H1 (cell line): ENCODE measurements around the gene SLIT3. TPM values are rescaled to one million over a fixed set of nuclear protein-coding genes. Genes with fewer than 3 reads are reported as not detected.

Source experiments
- CTCF ChIA-PET: fragments of 300-600 bp; sonication (Branson Sonifier 250); formaldehyde crosslinking; loops from one replicate; lab custom pipeline; 2021; ENCODE audit not compliant: partially characterized antibody; lab: Charles Lee
- POLR2A ChIA-PET: fragments of 300-600 bp; sonication (Branson Sonifier 250); formaldehyde crosslinking; loops from one replicate; lab custom pipeline; 2021; ENCODE audit warnings: inconsistent platforms; ENCODE audit not compliant: partially characterized antibody; lab: Charles Lee
- DNase-seq, 2 experiments: peaks; one replicate each; pipeline versions ENCODE4 v3.0.0 to v3.0.0-alpha.2; 2010 to 2022; ENCODE audit warnings: low spot score in 2 of 2, low read depth in 1 of 2, mixed read lengths in 1 of 2
- FAIRE-seq: peaks from 2 replicates; lab custom pipeline; 2011; peaks lifted over from hg19 to GRCh38; lab: Jason Lieb, UNC
- H2AFZ ChIP-seq: 2 replicates; pipeline ENCODE4 v1.8.1; 2012; ENCODE audit warnings: low read length, inconsistent platforms
- H2AK5ac ChIP-seq: 2 replicates; pipeline ENCODE4 v1.6.1; 2013; ENCODE audit warnings: low read depth, low read length
- H2BK120ac ChIP-seq: replicated peaks from 2 replicates; pipeline ENCODE3; 2013; ENCODE audit warnings: low read depth, low read length, inconsistent platforms
- H2BK12ac ChIP-seq: 2 replicates; pipeline ENCODE4 v1.6.1; 2013; ENCODE audit warnings: low read depth, low read length
- H2BK15ac ChIP-seq: 2 replicates; pipeline ENCODE4 v1.6.1; 2013; ENCODE audit warnings: low read length
- H2BK20ac ChIP-seq: 2 replicates; pipeline ENCODE4 v1.6.1; 2013; ENCODE audit warnings: low read length
- H2BK5ac ChIP-seq: 2 replicates; pipeline ENCODE4 v1.6.1; 2013; ENCODE audit warnings: low read depth, low read length
- H3K14ac ChIP-seq: 2 replicates; pipeline ENCODE4 v1.6.1; 2013; ENCODE audit warnings: inconsistent platforms; ENCODE audit not compliant: insufficient read length
- H3K18ac ChIP-seq: 2 replicates; pipeline ENCODE4 v1.6.1; 2013; ENCODE audit warnings: low read length; ENCODE audit errors: extremely low read depth
- H3K23ac ChIP-seq: 2 replicates; pipeline ENCODE4 v1.6.1; 2013; ENCODE audit warnings: inconsistent platforms; ENCODE audit not compliant: insufficient read length
- H3K23me2 ChIP-seq: 2 replicates; pipeline ENCODE4 v1.6.1; 2013; ENCODE audit warnings: low read depth, low read length
- H3K27ac ChIP-seq: 2 replicates; pipeline ENCODE4 v1.6.1; 2011; ENCODE audit warnings: low read depth, low read length, inconsistent platforms
- H3K27me3 ChIP-seq, 4 experiments: replicated peaks in 1 of 4; 1 replicate in 1 of 4; 2 replicates in 3 of 4; pipeline versions ENCODE4 v1.6.1 to v1.8.1; 2011 to 2013; ENCODE audit warnings: low read length in 3 of 4, mild to moderate bottlenecking in 3 of 4, inconsistent platforms in 2 of 4, mixed read lengths in 2 of 4, moderate library complexity in 1 of 4; ENCODE audit not compliant: control insufficient read depth in 3 of 4, insufficient read depth in 3 of 4; ENCODE audit errors: extremely low read depth in 1 of 4
- H3K36me3 ChIP-seq, 4 experiments: 2 replicates each; pipeline versions ENCODE4 v1.6.1 to v1.8.1; 2011 to 2013; ENCODE audit warnings: mild to moderate bottlenecking in 4 of 4, low read length in 3 of 4, moderate library complexity in 2 of 4, control low read depth in 1 of 4, inconsistent platforms in 1 of 4; ENCODE audit not compliant: insufficient read depth in 4 of 4, control insufficient read depth in 2 of 4
- H3K4ac ChIP-seq: replicated peaks from 2 replicates; pipeline ENCODE3; 2013; ENCODE audit warnings: low read length, low read depth, mixed read lengths, inconsistent platforms; ENCODE audit not compliant: insufficient read length
- H3K4me1 ChIP-seq, 4 experiments: replicated peaks in 1 of 4; 1 replicate in 1 of 4; 2 replicates in 3 of 4; pipeline versions ENCODE4 v1.6.1 to v1.8.1; 2011 to 2013; ENCODE audit warnings: low read length in 3 of 4, inconsistent platforms in 2 of 4, mixed read lengths in 1 of 4; ENCODE audit not compliant: insufficient read depth in 4 of 4, control insufficient read depth in 3 of 4
- H3K4me2 ChIP-seq, 2 experiments: 2 replicates each; pipeline versions ENCODE4 v1.6.1 to v1.8.1; 2011 to 2013; ENCODE audit warnings: low read depth in 2 of 2, low read length in 2 of 2, control low read depth in 1 of 2, inconsistent platforms in 1 of 2, mild to moderate bottlenecking in 1 of 2; ENCODE audit not compliant: insufficient read depth in 1 of 2
- H3K4me3 ChIP-seq, 4 experiments: fragments of 200-600, 300-600 bp in 1 of 4; sonication (generic), shearing (Covaris generic), sonication (Bioruptor Twin) in 1 of 4; 2 replicates each; pipeline versions ENCODE4 v1.5.1 to v1.8.1; 2011 to 2016; ENCODE audit warnings: low read length in 4 of 4, low read depth in 3 of 4, control low read depth in 2 of 4, inconsistent platforms in 2 of 4, mild to moderate bottlenecking in 2 of 4, mixed read lengths in 1 of 4, moderate library complexity in 1 of 4; ENCODE audit not compliant: insufficient read depth in 2 of 4; ENCODE audit errors: extremely low read depth in 1 of 4
- H3K56ac ChIP-seq: replicated peaks from 2 replicates; pipeline ENCODE3; 2013; ENCODE audit warnings: low read depth, mild to moderate bottlenecking, mixed read lengths, low read length, inconsistent platforms; ENCODE audit not compliant: insufficient read length
- H3K79me1 ChIP-seq: 2 replicates; pipeline ENCODE4 v1.6.1; 2013; ENCODE audit warnings: low read depth, low read length, control low read depth
- H3K79me2 ChIP-seq, 2 experiments: 2 replicates each; pipeline versions ENCODE4 v1.6.1 to v1.8.1; 2012 to 2013; ENCODE audit warnings: low read length in 2 of 2, mild to moderate bottlenecking in 2 of 2, inconsistent platforms in 1 of 2; ENCODE audit not compliant: insufficient read depth in 2 of 2, control insufficient read depth in 1 of 2
- H3K9ac ChIP-seq, 4 experiments: replicated peaks in 1 of 4; 1 replicate in 1 of 4; 2 replicates in 3 of 4; pipeline versions ENCODE4 v1.6.1 to v1.8.1; 2011 to 2013; ENCODE audit warnings: low read depth in 3 of 4, low read length in 3 of 4, control low read depth in 2 of 4, mild to moderate bottlenecking in 2 of 4, moderate library complexity in 2 of 4, inconsistent platforms in 1 of 4; ENCODE audit errors: extremely low read depth in 1 of 4
- H3K9me3 ChIP-seq, 2 experiments: 2 replicates each; pipeline versions ENCODE4 v1.6.1 to v1.8.1; 2012 to 2013; ENCODE audit warnings: mild to moderate bottlenecking in 2 of 2, moderate library complexity in 2 of 2, control low read depth in 1 of 2, inconsistent platforms in 1 of 2, low read depth in 1 of 2, low read length in 1 of 2, mixed read lengths in 1 of 2; ENCODE audit not compliant: insufficient read depth in 2 of 2
- H4K20me1 ChIP-seq, 2 experiments: replicated peaks in 1 of 2; 2 replicates each; pipeline versions ENCODE3 to v1.8.1; 2011 to 2013; ENCODE audit warnings: inconsistent platforms in 2 of 2, low read length in 2 of 2, mild to moderate bottlenecking in 1 of 2; ENCODE audit not compliant: insufficient read depth in 2 of 2, control insufficient read depth in 1 of 2
- H4K5ac ChIP-seq: 2 replicates; pipeline ENCODE4 v1.6.1; 2013; ENCODE audit warnings: low read length, low read depth, mixed read lengths, inconsistent platforms; ENCODE audit not compliant: insufficient read length
- H4K8ac ChIP-seq: 2 replicates; pipeline ENCODE4 v1.8.0; 2013; ENCODE audit warnings: mild to moderate bottlenecking, moderate library complexity, low read length, inconsistent platforms; ENCODE audit not compliant: insufficient read depth; ENCODE audit errors: extremely low read depth
- H4K91ac ChIP-seq: replicated peaks from 2 replicates; pipeline ENCODE3; 2013; ENCODE audit warnings: low read length, mixed read lengths, inconsistent platforms; ENCODE audit not compliant: insufficient read length
- BRCA1 ChIP-seq: IDR thresholded peaks from 2 replicates; pipeline ENCODE4 v1.6.1; 2012; ENCODE audit warnings: low read depth, low read length, improper control_type of control experiment
- CBX5 ChIP-seq: fragments of 300-800, 300-1000 bp; sonication (generic); IDR thresholded peaks from 2 replicates; pipeline ENCODE4 v1.7.1; 2016; ENCODE audit warnings: antibody characterized with exemption, low read length, low read depth
- EZH2 ChIP-seq: fragments of 200-600 bp; sonication (generic); IDR thresholded peaks from 2 replicates; pipeline ENCODE4 v1.7.1; 2012; ENCODE audit warnings: low read depth, mild to moderate bottlenecking, moderate library complexity, low read length, inconsistent platforms; ENCODE audit not compliant: severe bottlenecking
- JUND ChIP-seq: IDR thresholded peaks from 2 replicates; pipeline ENCODE4 v1.6.1; 2011; ENCODE audit warnings: mild to moderate bottlenecking, improper control_type of control experiment, low read length
- POLR2AphosphoS5 ChIP-seq: IDR thresholded peaks from 2 replicates; pipeline ENCODE4 v1.6.1; 2011; ENCODE audit warnings: low read depth, low read length
- TAF1 ChIP-seq: IDR thresholded peaks from 2 replicates; pipeline ENCODE4 v1.6.1; 2011; ENCODE audit warnings: mild to moderate bottlenecking, low read depth, low read length
- WGBS, 2 experiments: shearing (Covaris generic) in 1 of 2; methylation state at CpG; one replicate each; pipeline versions ENCODE4 v1.1.6 to v1.1.7; 2013 to 2015; ENCODE audit warnings: low lambda C conversion rate in 2 of 2, mixed read lengths in 2 of 2, inconsistent platforms in 1 of 2, low coverage in 1 of 2, missing lambda C conversion rate in 1 of 2; ENCODE audit not compliant: insufficient replicate concordance in 2 of 2, insufficient coverage in 1 of 2, insufficient read length in 1 of 2; ENCODE audit errors: extremely low coverage in 1 of 2, missing lambda C conversion rate in 1 of 2; 5-methylcytosine and 5-hydroxymethylcytosine counted together
- polyA plus RNA-seq, 7 experiments: library from polyadenylated mRNA; depleted of rRNA in 3 of 7; stranded (reverse) in 5 of 7; unstranded in 2 of 7; fragments of >200 nt in 5 of 7; fragments of 200-250 nt in 2 of 7; gene quantifications; 1 replicate in 5 of 7; 2 replicates in 1 of 7; 4 replicates in 1 of 7; pipeline versions ENCODE4 v1.2.1 to v1.2.3, GENCODE V29; 2011 to 2013; ENCODE audit warnings: missing spikeins in 2 of 7, mixed read lengths in 2 of 7
- total RNA-seq: library from RNA; stranded (reverse); fragmentation: NEBNext Ultra II Directional; extraction: Animal tissue kit (Norgen Biotek cat#: 25700); gene quantifications from 2 replicates; pipeline ENCODE4 v1.2.1, GENCODE V29; 2021

The SLIT3 gene
- total and polyA plus RNA-seq, 2 of the 8 experiments (the other 6 are each of a cell fraction or from before 2014, with no cell fraction given), result 1.1 to 1.2 TPM

GRCh38 chr5:168971100-168971499 is 329.8 kb downstream of the SLIT3 start:
- Histone ChIP-seq H3K56ac (no peak overlapping the region), H3K23ac (no peak overlapping the region), H3K27me3 (no peaks in the 10 kb centered on the region), H2BK15ac (no peak overlapping the region), H3K4me2 (no peak overlapping the region), H3K9ac (no peak overlapping the region), H2AK5ac (no peak overlapping the region), H3K4ac (no peak overlapping the region), H4K20me1 (no peaks in the 10 kb centered on the region), H3K14ac (no peak overlapping the region), H3K18ac (no peak overlapping the region), H3K79me1 (no peaks in the 10 kb centered on the region), H3K79me2 (no peaks in the 10 kb centered on the region), H2BK120ac (no peak overlapping the region), H3K36me3 (no peaks in the 10 kb centered on the region), H3K9me3 (no peaks in the 10 kb centered on the region), H3K23me2 (no peaks in the 10 kb centered on the region), H3K27ac (no peak overlapping the region), H3K4me1 (peaks cover 0 to 3% (median 1%) of the 10 kb centered on the region in 4 experiments; a peak in 2 of 7 replicates), H2BK12ac (no peak overlapping the region), H2BK20ac (no peak overlapping the region), H4K5ac (no peak overlapping the region), H4K91ac (no peak overlapping the region), H2BK5ac (no peak overlapping the region), H3K4me3 (no peak overlapping the region), H4K8ac (no peak overlapping the region), H2AFZ (no peak overlapping the region)
- WGBS, 2 experiments, result 86% methylated on average over 4 of the region's 4 CpGs; no CpG with 5 or more reads in 1 of the 2 experiments
- CTCF ChIA-PET, result interaction anchor here (0.5 to 2.6 kb wide), 2 partner anchors 16 to 232 kb away, joined by 3 to 11 read pairs; no protein-coding TSS in a partner anchor
- TF ChIP-seq CBX5 (no peak), EZH2 (no peak), POLR2AphosphoS5 (no peak), BRCA1 (no peak), TAF1 (no peak), JUND (no peak)
- DNase-seq, result no peak
- POLR2A ChIA-PET, result no interaction called here
- no peak for FAIRE-seq
